ENCODE results near the gene TBC1D5. TPM values are rescaled to one million over a fixed set of nuclear protein-coding genes. Genes with fewer than 3 reads are reported as not detected.

The TBC1D5 gene
- total RNA-seq, 1 donor from 2014 or later = 98.7 TPM

GRCh38 chr3:17585394-17586325 lies 156.8 kb downstream of the TBC1D5 start:
- peak; percentile 62 for DNase-seq

GRCh38 chr3:17584066-17584465 lies 158.4 kb downstream of the TBC1D5 start:
- no peak for DNase-seq

- DNase-seq = no peak
Measured at GRCh38 chr3:17583530-17583929, 158.9 kb downstream of the TBC1D5 start.

- DNase-seq = no peak
Measured at GRCh38 chr3:17581421-17582080, 160.9 kb downstream of the TBC1D5 start.

GRCh38 chr3:17580901-17581300 lies 161.5 kb downstream of the TBC1D5 start:
- DNase-seq = no peak

- peak; percentile 71 for DNase-seq
Measured at GRCh38 chr3:17579289-17580031, 163.0 kb downstream of the TBC1D5 start.

- peak; percentile 40 for DNase-seq
Measured at GRCh38 chr3:17577796-17578520, 164.5 kb downstream of the TBC1D5 start.

- DNase-seq = no peak
Measured at GRCh38 chr3:17573396-17573795, 169.0 kb downstream of the TBC1D5 start.

GRCh38 chr3:17571686-17572085 lies 170.7 kb downstream of the TBC1D5 start:
- DNase-seq = no peak

GRCh38 chr3:17562845-17563244 lies 179.6 kb downstream of the TBC1D5 start:
- DNase-seq = no peak

- no peak for DNase-seq
Measured at GRCh38 chr3:17558565-17558964, 183.9 kb downstream of the TBC1D5 start.

- DNase-seq = no peak
Measured at GRCh38 chr3:17557749-17558463, 184.5 kb downstream of the TBC1D5 start.

GRCh38 chr3:17555525-17555924 lies 186.9 kb downstream of the TBC1D5 start:
- DNase-seq = no peak

- DNase-seq = no peak
Measured at GRCh38 chr3:17554078-17554477, 188.4 kb downstream of the TBC1D5 start.

- peak; percentile 10 for DNase-seq
Measured at GRCh38 chr3:17553080-17553479, 189.4 kb downstream of the TBC1D5 start.

- DNase-seq = no peak
Measured at GRCh38 chr3:17552351-17552750, 190.1 kb downstream of the TBC1D5 start.

- no peak for DNase-seq
Measured at GRCh38 chr3:17551895-17552294, 190.5 kb downstream of the TBC1D5 start.

GRCh38 chr3:17551333-17551732 lies 191.1 kb downstream of the TBC1D5 start:
- DNase-seq = no peak

- no peak for DNase-seq
Measured at GRCh38 chr3:17550624-17551023, 191.8 kb downstream of the TBC1D5 start.

GRCh38 chr3:17546500-17547255 lies 195.8 kb downstream of the TBC1D5 start:
- no peak for DNase-seq

GRCh38 chr3:17544632-17545031 lies 197.8 kb downstream of the TBC1D5 start:
- peak; percentile 6 for DNase-seq
